Stimulated activated CD4-positive, alpha-beta T cell treated with anti-CD3 and anti-CD28 coated beads, Interleukin-1b, Interleukin-23, amount 100 ng/mL, for 4 hours (primary cell): Measurements from ENCODE around the gene WDR64.

Experiments
- DNase-seq, 2 donors: peaks; one replicate each; pipeline ENCODE4 v3.0.0-alpha.2; 2020; ENCODE audit warnings: low read depth in 2 of 2

The WDR64 gene

GRCh38 chr1:241631674-241632073 is 20.4 kb upstream of the WDR64 start:
- no peak for DNase-seq

- no peak for DNase-seq
Measured at GRCh38 chr1:241632987-241633386, 19.1 kb upstream of the WDR64 start.

GRCh38 chr1:241635556-241636152 is 16.4 kb upstream of the WDR64 start:
- no peak for DNase-seq

DNA sequence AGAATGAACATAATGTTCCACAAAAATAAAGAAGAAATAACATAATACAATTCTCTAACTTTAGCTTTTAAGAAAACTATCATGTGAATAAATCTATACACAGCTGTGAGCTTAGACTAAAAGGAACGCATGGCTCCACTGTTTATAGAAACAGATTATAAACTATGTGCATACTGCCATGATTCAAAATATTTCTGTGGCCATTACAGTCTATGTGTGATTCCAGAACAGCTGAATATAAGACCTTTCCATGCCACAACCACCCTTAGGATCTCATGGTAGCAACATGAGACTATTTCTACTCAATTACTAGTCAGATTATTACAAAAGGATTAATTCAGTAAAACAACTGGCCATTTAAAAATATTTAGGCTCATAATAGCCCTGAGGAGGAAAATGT is 15.8 kb upstream of the WDR64 start:
- no peak for DNase-seq

GRCh38 chr1:241637046-241637590 is 15.0 kb upstream of the WDR64 start:
- DNase-seq, result no peak

DNA sequence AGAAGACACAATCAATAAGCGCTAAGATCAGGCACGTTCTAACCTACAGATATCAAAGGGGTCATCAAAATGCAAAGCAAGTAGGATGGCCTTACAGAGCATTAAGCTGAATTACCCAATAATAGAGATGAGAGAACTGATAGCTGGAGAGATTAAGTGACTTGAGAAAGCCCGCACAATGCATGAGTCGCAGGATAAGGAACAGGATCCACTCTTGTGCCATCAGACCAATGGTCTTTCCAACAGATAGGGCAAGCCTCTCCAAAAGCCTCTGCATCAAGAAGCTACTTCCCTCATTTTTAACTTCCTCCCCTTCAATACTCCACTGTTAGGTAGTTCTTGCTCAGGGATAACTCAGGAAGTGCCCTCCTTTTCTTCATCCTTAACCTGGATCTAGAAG is 14.5 kb upstream of the WDR64 start:
- DNase-seq, result no peak

DNA sequence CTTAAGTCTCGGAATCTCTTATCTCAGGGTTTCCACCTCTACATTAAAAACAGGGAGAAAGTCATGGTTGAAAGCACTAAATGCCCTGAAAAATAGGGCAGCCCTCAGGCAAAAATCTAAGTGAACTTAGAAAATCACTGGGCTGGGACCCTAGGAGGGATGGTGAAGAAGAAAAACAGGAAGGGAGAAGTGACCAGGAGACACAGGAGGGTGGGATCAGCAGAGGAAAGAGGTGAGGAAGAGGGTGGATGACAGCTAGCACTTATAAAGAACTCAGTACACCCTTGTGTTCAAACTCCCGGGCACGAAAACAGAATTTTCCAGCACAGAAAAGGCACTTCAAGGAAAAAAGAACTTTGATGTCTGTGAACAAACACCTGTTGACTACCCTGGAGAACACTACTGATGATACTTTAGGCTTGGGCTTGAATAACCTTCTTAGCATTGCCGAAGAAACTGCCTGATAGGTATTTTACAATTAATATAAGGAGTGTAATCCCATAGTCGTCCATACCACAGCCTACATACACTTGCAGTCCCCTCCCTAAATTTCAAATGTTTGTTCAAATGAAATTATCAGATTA is 13.9 kb upstream of the WDR64 start:
- no peak for DNase-seq

DNA sequence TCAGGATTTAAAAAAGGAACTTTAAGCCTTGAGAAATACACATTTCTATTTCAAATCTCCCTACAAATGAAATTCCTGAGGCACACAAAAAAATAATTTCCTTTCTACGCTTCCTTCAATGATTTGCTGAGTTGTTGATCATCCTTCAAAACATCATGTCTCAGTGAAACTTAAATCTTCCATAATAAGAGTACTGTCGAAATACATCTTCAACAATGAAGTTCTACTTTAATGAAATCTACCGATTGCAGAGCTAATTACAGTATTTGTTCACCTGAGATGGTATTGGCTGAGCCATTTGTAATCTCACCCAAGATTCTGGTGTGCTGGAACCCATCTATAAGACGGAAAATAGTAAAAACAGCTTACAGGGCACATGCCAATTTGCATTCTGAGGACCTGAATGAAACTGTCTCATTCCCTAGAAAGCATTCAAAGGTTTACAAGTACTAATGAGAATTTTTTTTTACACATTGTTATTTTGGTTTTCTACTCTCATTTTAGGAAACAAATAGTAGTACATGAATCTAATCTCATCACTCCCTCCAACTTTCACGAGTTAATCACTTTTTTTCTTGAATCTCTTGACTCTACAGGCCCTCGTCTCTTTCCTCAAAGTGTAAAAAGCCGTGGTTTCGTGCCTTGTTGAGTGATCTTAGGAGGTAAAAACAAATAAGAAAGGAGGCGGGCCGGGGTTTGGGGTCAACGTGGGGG is 13.0 kb upstream of the WDR64 start:
- DNase-seq, result no peak

- DNase-seq, result peak in 1 of 2 donors; percentile 5
Measured at GRCh38 chr1:241639623-241640148, 12.4 kb upstream of the WDR64 start.

GRCh38 chr1:241640149-241640866 is 11.8 kb upstream of the WDR64 start, which contains the start of the genes CHML and OPN3:
CHML (minus strand) TSS chr1:241640369; CDS start chr1:241635766, 4,603 bp downstream.
OPN3 (minus strand) TSS chr1:241640369; CDS start chr1:241640254, 115 bp downstream.
- peak; percentile 88 to 98 for DNase-seq

DNA sequence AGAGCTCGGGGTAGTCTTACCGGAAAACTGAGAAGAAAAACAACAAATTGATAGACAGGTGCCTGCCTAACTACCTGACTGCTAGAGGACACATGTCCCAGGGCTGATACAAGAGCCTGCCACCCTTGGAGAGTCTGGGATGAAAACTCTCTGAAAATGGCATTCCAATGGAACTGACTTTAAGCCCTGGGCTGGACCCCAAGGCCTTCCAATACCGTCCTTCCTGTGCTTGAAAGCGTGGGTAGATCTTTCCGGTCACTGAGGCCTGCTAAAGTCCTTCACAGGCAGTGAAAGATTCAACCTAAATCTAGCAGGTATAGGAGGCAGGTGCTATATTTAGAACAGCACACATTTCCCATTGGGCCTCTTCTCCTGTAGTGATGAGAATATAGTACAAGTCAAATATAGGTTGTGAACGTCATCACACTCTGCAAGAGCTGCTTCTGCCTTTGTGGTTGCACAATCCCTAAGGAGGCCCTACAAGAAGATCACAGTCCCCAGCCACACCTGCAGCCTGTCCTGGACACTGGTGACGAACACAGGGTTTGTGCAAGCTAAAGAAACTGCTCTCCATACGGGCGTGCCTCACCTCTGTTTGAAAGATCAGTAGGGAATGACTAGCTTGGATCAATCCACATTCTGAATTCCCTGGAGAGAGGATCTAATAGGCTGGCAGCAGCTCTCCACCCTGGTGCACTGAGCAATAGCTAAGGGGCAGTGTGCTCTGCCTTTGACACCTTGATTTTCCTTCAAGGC is 11.0 kb upstream of the WDR64 start:
- no peak for DNase-seq

DNA sequence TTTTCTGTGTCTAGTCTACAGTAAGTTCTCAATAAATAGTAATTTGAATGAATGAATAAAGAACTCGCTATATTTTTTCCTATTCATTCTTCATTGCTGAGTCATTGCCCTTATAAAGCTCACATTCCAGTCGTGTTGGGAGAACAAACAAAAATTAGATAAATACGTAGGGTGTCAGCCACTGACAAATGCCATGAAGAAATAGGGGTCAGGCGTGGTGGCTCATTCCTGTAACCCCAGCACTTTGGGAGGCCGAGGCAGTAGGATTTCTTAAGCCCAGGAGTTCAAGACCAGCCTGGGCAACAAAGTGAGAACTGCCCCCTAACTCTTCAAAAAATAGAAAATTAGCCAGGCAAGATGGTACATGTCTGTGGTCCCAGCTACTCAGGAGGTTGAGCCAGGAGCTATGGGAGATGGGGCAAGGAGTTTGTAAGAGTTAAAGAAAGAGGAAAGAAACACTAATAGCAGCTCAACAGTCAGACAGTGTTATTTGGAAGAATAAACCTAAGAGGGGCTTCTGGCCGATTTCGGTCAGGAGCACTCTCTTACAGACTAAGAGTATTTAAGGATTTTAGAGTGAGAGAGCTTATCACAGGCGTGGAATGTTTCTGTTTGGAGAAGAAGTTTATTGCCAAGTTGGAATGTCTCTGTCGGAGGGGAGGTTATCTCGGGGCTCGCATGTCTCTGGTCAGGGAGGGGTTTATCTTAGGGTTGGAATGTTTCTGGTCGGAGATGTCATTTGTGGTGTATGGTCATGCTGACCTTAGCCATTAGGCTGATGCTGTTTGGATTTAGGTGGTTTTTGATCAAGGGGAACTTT is 10.1 kb upstream of the WDR64 start:
- no peak for DNase-seq

GRCh38 chr1:241642593-241642944 is 9.5 kb upstream of the WDR64 start:
- DNase-seq, result no peak

GRCh38 chr1:241644259-241644658 is 7.8 kb upstream of the WDR64 start:
- no peak for DNase-seq

GRCh38 chr1:241645199-241645598 is 6.9 kb upstream of the WDR64 start:
- DNase-seq, result no peak

GRCh38 chr1:241646201-241646600 is 5.9 kb upstream of the WDR64 start:
- no peak for DNase-seq

DNA sequence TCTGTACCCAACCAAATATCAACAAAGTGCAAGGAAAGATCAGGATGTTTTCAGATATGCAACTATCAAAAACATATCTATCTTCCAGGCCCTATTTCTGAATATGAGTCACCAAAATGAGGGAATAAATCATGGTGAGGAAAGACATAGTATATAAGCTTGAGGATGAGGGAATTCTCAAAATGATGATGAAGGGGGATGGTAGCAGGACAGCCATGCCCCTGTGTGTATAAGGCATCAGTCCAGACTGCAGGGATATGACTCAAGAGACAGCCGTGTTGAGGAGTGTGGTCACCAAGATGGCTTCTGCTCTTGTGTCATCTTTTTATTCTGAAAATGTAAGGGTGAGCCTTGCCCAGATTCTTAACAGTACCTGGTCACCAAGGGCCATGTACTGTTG is 4.4 kb upstream of the WDR64 start:
- DNase-seq, result no peak

DNA sequence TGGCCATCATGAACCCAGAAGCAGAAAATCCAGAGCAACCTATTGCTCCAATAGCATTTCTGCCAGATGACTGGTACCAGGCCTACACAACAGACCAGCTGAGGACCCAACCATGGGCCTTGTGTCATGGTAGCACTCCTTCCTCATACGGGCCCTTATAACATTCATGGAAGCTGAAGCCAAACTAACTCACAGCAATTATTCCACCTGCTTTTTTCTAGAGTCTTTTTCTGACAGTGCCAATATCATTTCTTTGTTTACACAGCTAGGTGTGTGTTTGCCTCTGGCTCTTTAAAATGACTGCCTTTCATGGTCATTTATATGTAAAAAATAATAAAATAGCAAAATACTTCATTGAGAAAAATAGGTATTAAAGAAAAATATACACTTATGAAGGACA is 3.9 kb upstream of the WDR64 start:
- no peak for DNase-seq

DNA sequence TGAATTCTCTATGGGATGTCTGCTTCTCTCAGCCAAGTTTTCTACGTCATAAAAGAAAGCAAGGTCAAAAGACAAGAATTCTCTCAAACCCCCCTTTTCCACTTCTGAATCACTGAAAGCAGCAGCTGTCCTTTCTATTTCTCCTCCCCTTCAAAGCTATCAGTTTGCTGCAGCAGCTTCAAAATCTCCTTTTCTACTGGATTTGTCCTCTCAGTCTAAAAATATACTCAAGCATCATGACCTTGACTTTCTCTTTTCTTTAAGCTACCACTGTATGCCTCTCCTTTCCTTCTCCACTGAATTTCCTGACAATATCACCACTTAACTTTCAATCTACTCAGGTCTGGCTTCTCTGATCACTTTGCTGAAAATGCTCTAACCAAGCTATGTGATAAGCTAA is 1.9 kb downstream of the WDR64 start:
- DNase-seq, result no peak

GRCh38 chr1:241654641-241655040 is 2.6 kb downstream of the WDR64 start:
- DNase-seq, result no peak
